HEK293 (cell line): ENCODE measurements around the gene RALGAPA2.

Experiments
- CTCF ChIA-PET: fragments of 350-600 bp; formaldehyde crosslinking; extraction: SDS; loops from one replicate; lab custom pipeline; 2021; ENCODE audit warnings: antibody characterized with exemption; lab: Yijun Ruan, JAX
- POLR2A ChIA-PET: fragments of 300-600 bp; formaldehyde crosslinking; extraction: SDS; loops from one replicate; lab custom pipeline; 2020; ENCODE audit warnings: antibody characterized with exemption, inconsistent platforms; lab: Yijun Ruan, JAX
- H3K27ac ChIP-seq: fragments of 200-500 bp; sonication (Bioruptor generic); 2 replicates; pipeline ENCODE4 v1.5.1; 2014; ENCODE audit warnings: low read depth, low read length, control low read depth, inconsistent platforms; ENCODE audit errors: extremely low read depth
- H3K36me3 ChIP-seq, 2 experiments: fragments of 200-500 bp in 1 of 2; sonication (Bioruptor generic) in 1 of 2; 1 replicate in 1 of 2; 2 replicates in 1 of 2; pipeline ENCODE4 v1.5.1; 2014 to 2017; ENCODE audit warnings: inconsistent platforms in 2 of 2, low read length in 2 of 2; ENCODE audit not compliant: control insufficient read depth in 2 of 2, insufficient read depth in 1 of 2
- H3K4me1 ChIP-seq: fragments of 200-500 bp; sonication (Bioruptor generic); 2 replicates; pipeline ENCODE4 v1.5.1; 2014; ENCODE audit warnings: mild to moderate bottlenecking, low read length, inconsistent platforms; ENCODE audit not compliant: control insufficient read depth, insufficient read depth
- H3K4me3 ChIP-seq: 2 replicates; pipeline ENCODE4 v1.5.1; 2011; ENCODE audit warnings: low read depth, mild to moderate bottlenecking, control low read depth, low read length, moderate library complexity
- H3K9me3 ChIP-seq: fragments of 200-500 bp; sonication (Bioruptor generic); 2 replicates; pipeline ENCODE4 v1.5.1; 2014; ENCODE audit warnings: low read depth, low read length, inconsistent platforms; ENCODE audit not compliant: control insufficient read depth, insufficient read depth
- EGR2 ChIP-seq: fragments of 450-650 bp; formaldehyde crosslinking; IDR thresholded peaks from 2 replicates; pipeline ENCODE4 v1.5.1; 2016; ENCODE audit warnings: low read depth, missing biosample characterization, missing genetic modification characterization
- HOXA7 ChIP-seq: sonication (generic); formaldehyde crosslinking; IDR thresholded peaks from 2 replicates; pipeline ENCODE4 v1.8.1; 2022; ENCODE audit warnings: missing genetic modification reagents, borderline replicate concordance
- MZF1 ChIP-seq: fragments of 450-650 bp; formaldehyde crosslinking; IDR thresholded peaks from 2 replicates; pipeline ENCODE4 v1.5.1; 2017; ENCODE audit warnings: missing biosample characterization, missing genetic modification characterization, borderline replicate concordance
- SP3 ChIP-seq: fragments of 450-650 bp; formaldehyde crosslinking; IDR thresholded peaks from 2 replicates; pipeline ENCODE4 v1.5.1; 2016; ENCODE audit warnings: missing biosample characterization, missing genetic modification characterization
- SP7 ChIP-seq: fragments of 450-650 bp; formaldehyde crosslinking; IDR thresholded peaks from 2 replicates; pipeline ENCODE4 v1.5.1; 2016; ENCODE audit warnings: missing biosample characterization, missing genetic modification characterization
- YY2 ChIP-seq: fragments of 450-650 bp; formaldehyde crosslinking; IDR thresholded peaks from 2 replicates; pipeline ENCODE4 v1.5.1; 2016; ENCODE audit warnings: missing biosample characterization, missing genetic modification characterization
- ZBTB7A ChIP-seq: fragments of 450-650 bp; formaldehyde crosslinking; IDR thresholded peaks from 2 replicates; pipeline ENCODE4 v1.5.1; 2016; ENCODE audit warnings: low read depth, missing biosample characterization, missing genetic modification characterization
- ZNF140 ChIP-seq: fragments of 450-650 bp; formaldehyde crosslinking; IDR thresholded peaks from 2 replicates; pipeline ENCODE4 v1.5.1; 2016; ENCODE audit warnings: missing biosample characterization, missing genetic modification characterization
- ZNF202 ChIP-seq: fragments of 450-650 bp; formaldehyde crosslinking; IDR thresholded peaks from 2 replicates; pipeline ENCODE4 v1.5.1; 2016; ENCODE audit warnings: missing biosample characterization, missing genetic modification characterization, borderline replicate concordance
- ZNF239 ChIP-seq: fragments of 450-650 bp; formaldehyde crosslinking; IDR thresholded peaks from 2 replicates; pipeline ENCODE4 v1.5.1; 2016; ENCODE audit warnings: missing biosample characterization, missing genetic modification characterization
- ZNF423 ChIP-seq: fragments of 450-650 bp; formaldehyde crosslinking; IDR thresholded peaks from 2 replicates; pipeline ENCODE4 v1.5.1; 2016; ENCODE audit warnings: missing biosample characterization, missing genetic modification characterization
- ZNF561 ChIP-seq: fragments of 450-650 bp; IDR thresholded peaks from 2 replicates; pipeline ENCODE4 v1.5.1; 2018; ENCODE audit warnings: missing biosample characterization, missing genetic modification characterization, borderline replicate concordance
- ZNF660 ChIP-seq: fragments of 450-650 bp; IDR thresholded peaks from 2 replicates; pipeline ENCODE4 v1.5.1; 2018; ENCODE audit warnings: missing biosample characterization, mild to moderate bottlenecking, missing genetic modification characterization
- TF ChIP-seq, protein P1 (sequence below): fragments of 450-650 bp; formaldehyde crosslinking; IDR thresholded peaks from 2 replicates; pipeline ENCODE4 v1.5.1; 2016; ENCODE audit warnings: missing biosample characterization, missing genetic modification characterization, low read depth
- TF ChIP-seq, protein P2 (sequence below): fragments of 450-650 bp; formaldehyde crosslinking; IDR thresholded peaks from 2 replicates; pipeline ENCODE4 v1.5.1; 2016; ENCODE audit warnings: missing biosample characterization, missing genetic modification characterization, borderline replicate concordance
- TF ChIP-seq, protein P3 (sequence below): fragments of 450-650 bp; formaldehyde crosslinking; IDR thresholded peaks from 2 replicates; pipeline ENCODE4 v1.5.1; 2016; ENCODE audit warnings: missing biosample characterization, missing genetic modification characterization

RALGAPA2 gene

DNA sequence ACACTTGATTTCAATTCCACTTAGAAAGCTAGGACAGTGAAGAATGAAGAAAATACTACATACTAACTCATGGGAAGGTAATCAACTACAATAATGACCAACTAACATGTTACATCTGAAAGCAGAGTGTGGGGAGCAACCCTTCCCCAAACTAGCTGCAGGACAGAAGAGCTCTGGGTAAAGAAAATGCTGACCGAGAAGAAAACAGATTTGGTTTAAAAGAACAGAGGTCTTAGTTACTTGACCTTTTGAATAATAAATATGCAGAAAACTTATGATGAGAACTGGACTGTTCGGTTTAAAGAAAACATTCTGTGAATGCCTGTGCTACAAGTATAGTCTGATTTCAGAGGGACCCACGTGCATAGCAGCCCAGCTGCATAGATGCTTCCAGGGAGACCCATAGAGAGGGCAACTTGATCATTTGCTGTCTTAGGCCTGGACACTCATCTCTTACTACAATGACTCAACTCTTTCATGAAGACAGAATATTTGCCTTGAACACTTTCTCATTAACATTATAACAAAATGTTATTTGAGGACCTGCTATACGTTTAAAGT is 53.5 kb downstream of the RALGAPA2 start (continued):
- TF ChIP-seq ZBTB7A (tag by site-specific recombination), result no peak

DNA sequence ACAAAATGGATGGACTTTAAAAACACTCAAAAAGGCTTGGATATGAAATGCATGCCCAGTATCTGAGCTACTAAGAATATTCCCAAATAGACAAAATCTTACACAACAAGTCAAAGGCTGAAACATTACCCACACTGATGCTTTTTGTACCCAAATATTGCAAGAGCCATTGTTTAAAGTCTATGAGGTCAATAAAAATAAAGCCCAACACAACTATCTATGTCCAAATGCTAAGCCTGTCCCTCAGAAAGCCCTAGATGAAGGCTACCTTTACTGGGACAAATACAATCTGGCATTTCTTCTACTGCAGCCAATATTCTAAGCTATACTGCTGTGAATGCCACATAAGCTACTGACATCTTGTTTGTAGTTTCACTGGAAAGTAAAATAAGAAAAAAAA is 54.3 kb downstream of the RALGAPA2 start:
- CTCF ChIA-PET, result interaction anchor here (1.2 to 1.5 kb wide), 2 partner anchors 20 to 167 kb away, joined by 4 to 5 read pairs; no protein-coding TSS in a partner anchor
- Histone ChIP-seq H3K9me3 (no peaks in the 10 kb centered on the region), H3K27ac (no peak overlapping the region), H3K4me3 (no peak overlapping the region), H3K4me1 (no peaks in the 10 kb centered on the region), H3K36me3 (no peaks in the 10 kb centered on the region)
- POLR2A ChIA-PET, result no interaction called here
- no peak for TF ChIP-seq SP7 (tag by site-specific recombination)
- TF ChIP-seq, protein P1, sequence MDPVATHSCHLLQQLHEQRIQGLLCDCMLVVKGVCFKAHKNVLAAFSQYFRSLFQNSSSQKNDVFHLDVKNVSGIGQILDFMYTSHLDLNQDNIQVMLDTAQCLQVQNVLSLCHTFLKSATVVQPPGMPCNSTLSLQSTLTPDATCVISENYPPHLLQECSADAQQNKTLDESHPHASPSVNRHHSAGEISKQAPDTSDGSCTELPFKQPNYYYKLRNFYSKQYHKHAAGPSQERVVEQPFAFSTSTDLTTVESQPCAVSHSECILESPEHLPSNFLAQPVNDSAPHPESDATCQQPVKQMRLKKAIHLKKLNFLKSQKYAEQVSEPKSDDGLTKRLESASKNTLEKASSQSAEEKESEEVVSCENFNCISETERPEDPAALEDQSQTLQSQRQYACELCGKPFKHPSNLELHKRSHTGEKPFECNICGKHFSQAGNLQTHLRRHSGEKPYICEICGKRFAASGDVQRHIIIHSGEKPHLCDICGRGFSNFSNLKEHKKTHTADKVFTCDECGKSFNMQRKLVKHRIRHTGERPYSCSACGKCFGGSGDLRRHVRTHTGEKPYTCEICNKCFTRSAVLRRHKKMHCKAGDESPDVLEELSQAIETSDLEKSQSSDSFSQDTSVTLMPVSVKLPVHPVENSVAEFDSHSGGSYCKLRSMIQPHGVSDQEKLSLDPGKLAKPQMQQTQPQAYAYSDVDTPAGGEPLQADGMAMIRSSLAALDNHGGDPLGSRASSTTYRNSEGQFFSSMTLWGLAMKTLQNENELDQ (tag by site-specific recombination), result no peak
- TF ChIP-seq SP3 (tag by site-specific recombination), result no peak
- no peak for TF ChIP-seq ZNF660 (tag by site-specific recombination)
- no peak for TF ChIP-seq MZF1
- TF ChIP-seq, protein P2, sequence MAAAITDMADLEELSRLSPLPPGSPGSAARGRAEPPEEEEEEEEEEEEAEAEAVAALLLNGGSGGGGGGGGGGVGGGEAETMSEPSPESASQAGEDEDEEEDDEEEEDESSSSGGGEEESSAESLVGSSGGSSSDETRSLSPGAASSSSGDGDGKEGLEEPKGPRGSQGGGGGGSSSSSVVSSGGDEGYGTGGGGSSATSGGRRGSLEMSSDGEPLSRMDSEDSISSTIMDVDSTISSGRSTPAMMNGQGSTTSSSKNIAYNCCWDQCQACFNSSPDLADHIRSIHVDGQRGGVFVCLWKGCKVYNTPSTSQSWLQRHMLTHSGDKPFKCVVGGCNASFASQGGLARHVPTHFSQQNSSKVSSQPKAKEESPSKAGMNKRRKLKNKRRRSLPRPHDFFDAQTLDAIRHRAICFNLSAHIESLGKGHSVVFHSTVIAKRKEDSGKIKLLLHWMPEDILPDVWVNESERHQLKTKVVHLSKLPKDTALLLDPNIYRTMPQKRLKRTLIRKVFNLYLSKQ (tag by site-specific recombination), result no peak

DNA sequence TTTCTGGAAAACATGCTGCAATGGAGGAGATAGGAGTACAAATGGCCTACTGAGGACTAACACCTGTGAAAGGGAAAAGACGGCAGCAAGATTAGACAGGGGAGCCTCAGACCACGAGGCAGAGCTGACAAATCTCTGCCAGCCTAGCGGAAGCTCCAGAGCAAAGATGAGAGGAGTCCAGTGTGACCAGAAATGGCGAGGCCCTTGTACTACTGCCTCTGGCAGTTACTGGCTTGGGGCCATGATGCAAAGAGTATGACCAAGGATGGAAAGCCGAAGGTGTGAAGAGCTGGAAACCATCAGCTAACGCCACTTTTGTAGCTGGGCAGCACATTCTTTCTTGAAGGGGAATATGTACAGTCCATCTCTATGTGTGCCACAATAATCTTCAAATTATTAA is 55.4 kb downstream of the RALGAPA2 start:
- Histone ChIP-seq H3K4me3 (no peak overlapping the region), H3K4me1 (no peaks in the 10 kb centered on the region), H3K9me3 (no peaks in the 10 kb centered on the region), H3K27ac (no peak overlapping the region), H3K36me3 (no peaks in the 10 kb centered on the region)
- ChIA-PET CTCF (interaction anchor here (0.5 to 0.8 kb wide), 2 partner anchors 168 to 270 kb away, joined by 3 to 5 read pairs; no protein-coding TSS in a partner anchor), POLR2A (no interaction called here)
- TF ChIP-seq, protein P3, sequence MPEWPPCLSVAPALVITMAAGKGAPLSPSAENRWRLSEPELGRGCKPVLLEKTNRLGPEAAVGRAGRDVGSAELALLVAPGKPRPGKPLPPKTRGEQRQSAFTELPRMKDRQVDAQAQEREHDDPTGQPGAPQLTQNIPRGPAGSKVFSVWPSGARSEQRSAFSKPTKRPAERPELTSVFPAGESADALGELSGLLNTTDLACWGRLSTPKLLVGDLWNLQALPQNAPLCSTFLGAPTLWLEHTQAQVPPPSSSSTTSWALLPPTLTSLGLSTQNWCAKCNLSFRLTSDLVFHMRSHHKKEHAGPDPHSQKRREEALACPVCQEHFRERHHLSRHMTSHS, result no peak
- TF ChIP-seq ZNF140 (tag by site-specific recombination), result no peak
- TF ChIP-seq ZNF239 (tag by site-specific recombination), result no peak
- TF ChIP-seq HOXA7 (CRISPR knock-in tag), result no peak
- TF ChIP-seq ZNF202 (tag by site-specific recombination), result no peak
- no peak for TF ChIP-seq ZNF561 (tag by site-specific recombination)
- TF ChIP-seq ZNF423, result no peak
- no peak for TF ChIP-seq EGR2 (tag by site-specific recombination)
- no peak for TF ChIP-seq YY2 (tag by site-specific recombination)

DNA sequence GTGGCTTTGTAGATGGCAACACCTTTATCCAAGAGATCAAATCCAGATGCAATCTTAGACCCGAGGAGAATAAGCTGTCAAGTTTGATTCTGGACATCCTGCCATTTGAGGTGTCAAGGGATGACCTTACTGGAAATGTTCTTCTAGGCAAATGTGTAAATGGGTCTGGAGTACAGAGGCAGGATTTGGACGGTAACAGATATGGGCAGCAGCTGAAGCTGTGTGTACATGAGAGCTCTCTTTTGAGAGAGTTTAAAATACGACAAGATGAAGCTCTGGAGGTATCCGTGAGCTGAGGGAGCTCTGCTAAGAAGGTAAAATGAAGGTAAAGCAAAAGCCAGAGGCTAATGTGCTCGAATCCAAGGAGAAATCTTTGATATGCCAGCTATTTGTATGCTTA is 56.6 kb downstream of the RALGAPA2 start:
- Histone ChIP-seq H3K27ac (no peak overlapping the region), H3K4me3 (no peak overlapping the region), H3K9me3 (no peaks in the 10 kb centered on the region), H3K4me1 (no peaks in the 10 kb centered on the region), H3K36me3 (no peaks in the 10 kb centered on the region)
- ChIA-PET POLR2A (no interaction called here), CTCF (interaction anchor here (0.5 to 1.1 kb wide), 3 partner anchors 10 to 197 kb away, joined by 3 to 5 read pairs (median 4); no protein-coding TSS in a partner anchor)
- TF ChIP-seq, protein P3, result no peak
